SU-DHL-6 (cell line): ENCODE data around the gene C4B.

Experiments used
- H2AFZ ChIP-seq: fragments of 200-600 bp; sonication (generic); 2 replicates; pipeline ENCODE4 v1.6.1; 2014; ENCODE audit warnings: low read depth, mild to moderate bottlenecking, moderate library complexity, mixed read lengths, antibody characterized with exemption, low read length; ENCODE audit not compliant: severe bottlenecking
- H3F3A ChIP-seq: fragments of 200-600 bp; shearing (Covaris generic); 2 replicates; pipeline ENCODE4 v1.6.0; 2016; ENCODE audit warnings: antibody characterized with exemption, mild to moderate bottlenecking; ENCODE audit not compliant: insufficient read depth
- H3K27ac ChIP-seq: fragments of 200-600 bp; sonication (generic); 2 replicates; pipeline ENCODE4 v1.5.1; 2016; ENCODE audit warnings: low read depth, mild to moderate bottlenecking, low read length, moderate library complexity, mixed read lengths
- H3K27me3 ChIP-seq: fragments of 200-600 bp; sonication (generic), shearing (Covaris generic); 2 replicates; pipeline ENCODE4 v1.6.0; 2014; ENCODE audit warnings: mild to moderate bottlenecking, low read length
- H3K36me3 ChIP-seq: fragments of 200-600 bp; sonication (generic); 2 replicates; pipeline ENCODE4 v1.6.1; 2014; ENCODE audit warnings: mild to moderate bottlenecking, low read length, mixed read lengths
- H3K4me2 ChIP-seq: fragments of 300-600, 200-600 bp; shearing (Covaris generic), sonication (generic); 2 replicates; pipeline ENCODE4 v1.6.0; 2014; ENCODE audit warnings: low read length, low read depth, mild to moderate bottlenecking; ENCODE audit not compliant: poor library complexity, severe bottlenecking
- H3K4me3 ChIP-seq: fragments of 200-600 bp; sonication (generic); 2 replicates; pipeline ENCODE4 v1.5.1; 2014; ENCODE audit warnings: antibody characterized with exemption, low read length, mild to moderate bottlenecking, mixed read lengths; ENCODE audit not compliant: insufficient read depth, poor library complexity, severe bottlenecking
- H3K79me2 ChIP-seq: fragments of 200-600 bp; sonication (generic); 2 replicates; pipeline ENCODE4 v1.6.1; 2014; ENCODE audit warnings: mild to moderate bottlenecking, low read length, moderate library complexity; ENCODE audit not compliant: insufficient read depth
- H3K9ac ChIP-seq: fragments of 200-600 bp; sonication (generic); 2 replicates; pipeline ENCODE4 v1.7.0; 2014; ENCODE audit warnings: mild to moderate bottlenecking, low read length
- H3K9me2 ChIP-seq: fragments of 200-600 bp; sonication (generic); replicated peaks from 2 replicates; pipeline ENCODE4 v1.6.1; 2014; ENCODE audit warnings: low read length; ENCODE audit not compliant: insufficient read depth
- H3K9me3 ChIP-seq: fragments of 200-600 bp; sonication (generic); 2 replicates; pipeline ENCODE4 v1.6.1; 2014; ENCODE audit warnings: low read length, mixed read lengths; ENCODE audit not compliant: insufficient read depth
- H4K20me1 ChIP-seq: fragments of 200-600 bp; sonication (generic); 2 replicates; pipeline ENCODE4 v1.6.1; 2014; ENCODE audit warnings: low read depth, mild to moderate bottlenecking, antibody characterized with exemption, low read length, moderate library complexity, mixed read lengths
- CTCF ChIP-seq: fragments of 200-600 bp; sonication (generic); IDR thresholded peaks from one replicate; pipeline ENCODE4 v1.5.1; 2017; ENCODE audit warnings: antibody characterized with exemption, mild to moderate bottlenecking, low read length, moderate library complexity; ENCODE audit not compliant: insufficient read depth, poor library complexity, severe bottlenecking
- EZH2phosphoT487 ChIP-seq: fragments of 200-600 bp; sonication (generic), shearing (Covaris generic); conservative IDR thresholded peaks from 2 replicates; pipeline ENCODE4 v1.6.1; 2018; ENCODE audit warnings: mild to moderate bottlenecking, antibody characterized with exemption, low read length, moderate library complexity, mixed read lengths

C4B gene

GRCh38 chr6:32057966-32058365, 43.4 kb downstream of the C4B start:
- no peak overlapping the region for H2AFZ ChIP-seq
- no peaks in the 10 kb centered on the region for H3K27me3 ChIP-seq

GRCh38 chr6:32058511-32058963, 43.9 kb downstream of the C4B start:
- Histone ChIP-seq H4K20me1 (no peaks in the 10 kb centered on the region), H3K9ac (no peak overlapping the region), H3K36me3 (no peaks in the 10 kb centered on the region), H3F3A (no peaks in the 10 kb centered on the region), H3K27ac (no peak overlapping the region), H2AFZ (no peak overlapping the region), H3K9me2 (no peaks in the 10 kb centered on the region), H3K4me2 (no peak overlapping the region), H3K27me3 (no peaks in the 10 kb centered on the region), H3K9me3 (no peaks in the 10 kb centered on the region), H3K79me2 (no peaks in the 10 kb centered on the region), H3K4me3 (no peak overlapping the region)
- TF ChIP-seq CTCF: no peak
- no peak for TF ChIP-seq EZH2phosphoT487

More at GRCh38 chr6:32057966-32058365, 43.4 kb downstream of the C4B start:
- no peaks in the 10 kb centered on the region for H4K20me1 ChIP-seq
- H3K9me3 ChIP-seq: no peaks in the 10 kb centered on the region
- TF ChIP-seq EZH2phosphoT487 (no peak), CTCF (no peak)
- H3F3A ChIP-seq: no peaks in the 10 kb centered on the region
- H3K9me2 ChIP-seq: no peaks in the 10 kb centered on the region
- no peak overlapping the region for H3K4me3 ChIP-seq
- H3K79me2 ChIP-seq: no peaks in the 10 kb centered on the region
- no peaks in the 10 kb centered on the region for H3K36me3 ChIP-seq
- no peak overlapping the region for H3K4me2 ChIP-seq
- H3K27ac ChIP-seq: no peak overlapping the region
- no peak overlapping the region for H3K9ac ChIP-seq

- H2AFZ ChIP-seq: no peak overlapping the region
- H3F3A ChIP-seq: no peaks in the 10 kb centered on the region
- no peaks in the 10 kb centered on the region for H3K9me2 ChIP-seq
- no peak overlapping the region for H3K4me3 ChIP-seq
- no peaks in the 10 kb centered on the region for H3K27me3 ChIP-seq
- no peak overlapping the region for H3K4me2 ChIP-seq
- H3K36me3 ChIP-seq: no peaks in the 10 kb centered on the region
- no peaks in the 10 kb centered on the region for H4K20me1 ChIP-seq
- no peaks in the 10 kb centered on the region for H3K79me2 ChIP-seq
- H3K9ac ChIP-seq: no peak overlapping the region
- no peak for TF ChIP-seq EZH2phosphoT487
- TF ChIP-seq CTCF: no peak
- H3K27ac ChIP-seq: no peak overlapping the region
- no peaks in the 10 kb centered on the region for H3K9me3 ChIP-seq
Observed at GRCh38 chr6:32060966-32061655, 46.5 kb downstream of the C4B start.
